ENCODE measurements around the gene ABAT. TPM values are rescaled to one million over a fixed set of nuclear protein-coding genes. Genes with fewer than 3 reads are reported as not detected.

Gene ABAT
- total RNA-seq, 5 donors from 2014 or later (not counting 1 experiment from before 2014, with no cell fraction given): 8.3 to 16.1 (median 11.7) TPM

DNA sequence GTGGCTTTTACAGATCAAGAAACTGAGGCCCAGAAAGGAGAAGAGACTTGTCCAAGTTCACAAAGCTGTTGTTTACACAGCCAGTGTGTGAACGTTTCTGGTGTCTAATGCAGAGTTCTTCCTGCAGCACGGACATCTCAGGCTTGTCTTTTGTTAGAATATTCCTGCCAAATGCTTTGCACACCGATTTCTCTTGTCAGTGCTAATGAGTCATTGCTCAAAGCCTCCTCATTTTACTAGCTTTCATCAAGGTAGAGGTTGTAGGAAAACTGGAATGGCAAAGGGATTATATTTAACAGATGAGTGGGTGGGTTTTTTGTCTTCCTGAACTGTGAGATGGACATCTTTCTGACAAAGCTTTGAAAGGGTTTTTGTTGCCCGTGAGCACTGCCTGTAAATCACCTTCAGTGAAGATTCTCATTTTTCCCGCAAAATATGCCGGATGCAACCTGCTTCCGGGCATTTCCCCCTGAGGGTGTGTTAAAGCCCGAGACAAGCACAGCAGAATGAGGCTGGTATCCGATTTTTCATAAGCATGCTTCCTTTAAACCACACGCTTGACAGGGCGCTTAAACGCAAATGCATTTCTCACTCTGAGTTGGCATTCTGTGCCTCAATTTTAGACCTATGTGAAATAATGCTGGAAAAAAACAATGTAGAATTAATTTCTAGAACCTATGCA lies 137.9 kb downstream of the ABAT start:
- WGBS (ENCODE audit: insufficient coverage): 91% methylated on average over 7 of the region's 12 CpGs
- Mint-ChIP-seq H3K9me3 (no peaks in the 10 kb centered on the region), H3K36me3 (peaks cover 54% of the 10 kb centered on the region), H3K27me3 (no peaks in the 10 kb centered on the region), H3K4me1 (peaks cover 6 to 12% (median 8%) of the 10 kb centered on the region in 3 donors), H3K4me3 (no peak overlapping the region), H3K27ac (peak overlapping the region in 1 of 2 donors; percentile 6)
- Histone ChIP-seq H3K27me3 (replicated peaks in 1 of 2; ENCODE audit: control insufficient read depth in 2 of 2, extremely low read depth in 1 of 2, insufficient read depth in 2 of 2, low read length in 1 of 2) (no peaks in the 10 kb centered on the region), H3K27ac (ENCODE audit: low read length) (no peak overlapping the region), H3K36me3 (ENCODE audit: control insufficient read depth in 2 of 2, extremely low read depth in 1 of 2, insufficient read depth in 1 of 2, low read length in 1 of 2) (peaks cover 46 to 81% of the 10 kb centered on the region in 2 donors), H3K4me3 (ENCODE audit: control insufficient read depth in 1 of 2, extremely low read depth in 1 of 2, low read length in 1 of 2) (no peak overlapping the region), H3K4me1 (ENCODE audit: control insufficient read depth in 1 of 2, extremely low read depth in 1 of 2, insufficient read depth in 2 of 2, low read length in 2 of 2) (peaks cover 7 to 9% of the 10 kb centered on the region in 2 experiments), H3K9me3 (no peaks in the 10 kb centered on the region)
- POLR2A ChIA-PET: no interaction called here
- ATAC-seq (replicated peaks in 1 of 4) (no peak), DNase-seq (no peak)
- CTCF ChIA-PET: no interaction called here

DNA sequence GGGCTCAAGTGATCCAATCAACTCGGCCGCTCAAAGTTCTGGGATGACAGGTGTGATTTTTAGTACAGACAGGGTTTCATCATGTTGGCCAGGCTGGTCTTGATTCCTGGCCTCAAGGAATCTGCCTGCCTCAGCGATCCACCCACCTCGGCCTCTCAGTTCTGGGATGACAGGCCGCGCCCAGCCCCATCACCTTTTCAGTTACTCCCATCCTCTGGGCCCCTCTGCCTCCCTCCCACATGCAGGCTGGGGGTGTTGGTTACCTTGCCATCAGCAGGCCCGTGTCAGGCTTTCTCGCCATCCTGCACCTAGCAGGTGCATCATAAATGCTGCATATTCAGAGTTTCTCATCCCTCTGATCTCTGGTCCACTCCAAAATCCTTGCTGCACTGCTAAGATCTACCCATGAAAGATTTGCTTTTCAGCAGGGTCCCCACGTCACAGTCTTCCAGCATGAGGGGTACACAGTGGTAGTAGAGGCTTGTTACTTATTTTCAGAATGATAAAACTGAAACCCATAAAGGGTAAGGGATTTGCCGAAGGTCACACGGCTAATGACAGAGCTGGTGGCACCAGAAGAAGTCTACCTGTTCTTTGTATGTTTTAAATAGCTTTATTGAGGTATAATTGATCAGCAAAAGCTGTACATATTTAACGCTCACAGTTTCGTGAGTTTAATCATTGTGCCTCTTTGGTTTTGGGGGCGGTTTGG lies 139.8 kb downstream of the ABAT start:
- POLR2A ChIA-PET: no interaction called here
- ATAC-seq (replicated peaks in 1 of 4) (no peak), DNase-seq (no peak)
- CTCF ChIA-PET: no interaction called here
- WGBS (ENCODE audit: insufficient coverage): 71% methylated on average over 7 of the region's 14 CpGs
- Mint-ChIP-seq H3K9me3 (no peaks in the 10 kb centered on the region), H3K4me3 (no peak overlapping the region), H3K36me3 (peaks cover 50% of the 10 kb centered on the region), H3K27ac (no peak overlapping the region), H3K4me1 (peaks cover 11 to 19% (median 15%) of the 10 kb centered on the region in 3 donors), H3K27me3 (no peaks in the 10 kb centered on the region)
- no peak overlapping the region for H3K4me3 ChIP-seq (ENCODE audit: control insufficient read depth in 1 of 2, extremely low read depth in 1 of 2, low read length in 1 of 2)
- peaks cover 9 to 10% of the 10 kb centered on the region in 2 experiments for H3K4me1 ChIP-seq (ENCODE audit: control insufficient read depth in 1 of 2, extremely low read depth in 1 of 2, insufficient read depth in 2 of 2, low read length in 2 of 2)
- no peaks in the 10 kb centered on the region for H3K9me3 ChIP-seq
- peaks cover 32 to 72% of the 10 kb centered on the region in 2 donors for H3K36me3 ChIP-seq (ENCODE audit: control insufficient read depth in 2 of 2, extremely low read depth in 1 of 2, insufficient read depth in 1 of 2, low read length in 1 of 2)
- no peaks in the 10 kb centered on the region for H3K27me3 ChIP-seq (replicated peaks in 1 of 2; ENCODE audit: control insufficient read depth in 2 of 2, extremely low read depth in 1 of 2, insufficient read depth in 2 of 2, low read length in 1 of 2)
- no peak overlapping the region for H3K27ac ChIP-seq (ENCODE audit: low read length)

DNA sequence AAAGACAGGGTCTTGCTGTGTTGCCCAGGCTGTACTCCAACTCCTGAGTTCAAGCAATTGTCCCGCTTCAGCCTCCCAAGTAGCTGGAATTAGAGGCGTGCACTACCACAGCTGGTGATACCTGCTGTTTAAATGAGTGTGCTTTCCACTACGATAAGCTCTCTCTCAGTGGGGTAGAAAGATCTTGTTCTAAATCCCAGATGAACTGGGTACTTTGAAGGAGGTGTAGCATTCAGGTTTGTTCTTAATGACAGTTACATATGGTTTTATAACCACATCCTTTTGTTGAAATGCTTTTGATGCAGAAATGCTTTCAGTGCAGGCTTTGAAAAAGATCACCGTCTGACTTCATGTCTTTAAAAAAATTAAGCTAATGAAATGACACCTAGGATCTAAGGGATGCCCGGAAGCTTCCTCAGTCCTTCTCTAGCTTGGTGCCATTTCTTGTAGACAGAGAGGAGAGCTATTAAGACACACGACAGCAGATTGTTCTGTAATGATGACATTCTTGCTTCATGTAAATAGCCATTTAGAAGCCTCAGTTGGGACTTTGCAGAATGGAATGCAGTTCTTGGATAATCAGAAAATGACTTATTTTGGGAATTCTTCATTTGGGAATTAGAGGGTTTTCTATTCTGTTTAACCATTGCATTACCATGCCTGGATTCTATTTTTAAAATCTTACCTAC lies 142.7 kb downstream of the ABAT start:
- ATAC-seq (replicated peaks in 1 of 4) (peak; percentile 77 to 95 (median 86)), DNase-seq (peak in 2 of 35 experiments; percentile 4 to 32)
- peak overlapping the region in 1 of 3 donors; percentile 28 for H3K4me3 Mint-ChIP-seq
- no peaks in the 10 kb centered on the region for H3K9me3 ChIP-seq
- ChIA-PET CTCF (interaction anchor here in 1 of 2 donors (0.5 to 0.9 kb wide), 3 partner anchors 42 to 274 kb away, joined by 3 to 4 read pairs (median 3); no protein-coding TSS in a partner anchor), POLR2A (interaction anchor here in 1 of 2 donors (0.6 kb wide), 1 partner anchor 57 kb away, joined by 3 read pairs; no protein-coding TSS in a partner anchor)
- H3K36me3 ChIP-seq (ENCODE audit: control insufficient read depth in 2 of 2, extremely low read depth in 1 of 2, insufficient read depth in 1 of 2, low read length in 1 of 2): peaks cover 23 to 55% of the 10 kb centered on the region in 2 donors
- H3K9me3 Mint-ChIP-seq: no peaks in the 10 kb centered on the region
- H3K4me3 ChIP-seq (ENCODE audit: control insufficient read depth in 1 of 2, extremely low read depth in 1 of 2, low read length in 1 of 2): no peak overlapping the region
- peak overlapping the region; percentile 9 for H3K27ac ChIP-seq (ENCODE audit: low read length)
- peak overlapping the region; percentile 56 to 89 for H3K27ac Mint-ChIP-seq
- H3K27me3 Mint-ChIP-seq: no peaks in the 10 kb centered on the region
- peaks cover 15 to 23% (median 16%) of the 10 kb centered on the region in 3 donors for H3K4me1 Mint-ChIP-seq
- H3K27me3 ChIP-seq (replicated peaks in 1 of 2; ENCODE audit: control insufficient read depth in 2 of 2, extremely low read depth in 1 of 2, insufficient read depth in 2 of 2, low read length in 1 of 2): no peaks in the 10 kb centered on the region
- peaks cover 49% of the 10 kb centered on the region for H3K36me3 Mint-ChIP-seq
- H3K4me1 ChIP-seq (ENCODE audit: control insufficient read depth in 1 of 2, extremely low read depth in 1 of 2, insufficient read depth in 2 of 2, low read length in 2 of 2): peaks cover 9 to 10% of the 10 kb centered on the region in 2 experiments
- 23% methylated on average over 4 of the region's 6 CpGs for WGBS (ENCODE audit: insufficient coverage)

DNA sequence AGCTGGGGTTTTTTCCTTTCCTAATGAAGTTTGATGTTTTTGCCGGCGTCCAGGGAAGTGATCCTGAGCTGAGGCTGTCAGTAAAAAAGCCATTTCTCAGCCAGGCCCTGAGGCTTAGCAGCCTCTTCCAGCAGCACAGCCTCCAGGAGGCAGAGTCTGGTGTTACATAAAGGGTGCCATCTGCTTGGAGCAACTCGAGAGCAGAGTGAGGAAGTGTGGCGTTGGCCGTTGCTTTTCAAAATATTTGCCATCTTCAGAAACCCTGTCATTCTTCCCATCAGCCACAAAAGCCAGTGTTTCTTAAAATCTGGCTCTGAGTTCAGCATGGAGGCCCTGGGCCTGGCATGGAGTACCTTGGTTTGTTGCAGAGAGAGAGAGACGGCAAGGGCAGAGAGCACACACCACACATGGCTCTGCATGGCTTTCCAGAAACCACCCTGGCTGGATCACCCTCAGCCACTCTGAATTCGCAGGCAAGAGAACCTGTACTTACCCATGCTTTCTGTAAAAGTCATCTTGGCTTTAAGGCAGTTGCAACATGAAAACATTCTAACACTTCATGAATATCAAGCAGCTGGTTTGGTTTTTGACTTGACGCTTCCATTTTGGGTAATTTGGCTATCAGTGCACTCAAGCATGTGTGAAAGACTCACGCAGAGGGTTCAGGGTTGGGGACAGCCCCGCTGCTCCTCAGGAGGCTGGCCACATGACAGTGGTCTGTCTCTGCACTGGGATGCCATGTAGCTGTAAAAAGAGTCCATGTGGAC lies 144.3 kb downstream of the ABAT start:
- H3K36me3 ChIP-seq (ENCODE audit: control insufficient read depth in 2 of 2, extremely low read depth in 1 of 2, insufficient read depth in 1 of 2, low read length in 1 of 2): peaks cover 13 to 43% of the 10 kb centered on the region in 2 donors
- Mint-ChIP-seq H3K27me3 (no peaks in the 10 kb centered on the region), H3K4me3 (no peak overlapping the region), H3K36me3 (peaks cover 43% of the 10 kb centered on the region), H3K9me3 (no peaks in the 10 kb centered on the region), H3K4me1 (peaks cover 16 to 24% (median 18%) of the 10 kb centered on the region in 3 donors), H3K27ac (no peak overlapping the region)
- peaks cover 9 to 10% of the 10 kb centered on the region in 2 experiments for H3K4me1 ChIP-seq (ENCODE audit: control insufficient read depth in 1 of 2, extremely low read depth in 1 of 2, insufficient read depth in 2 of 2, low read length in 2 of 2)
- H3K27me3 ChIP-seq (replicated peaks in 1 of 2; ENCODE audit: control insufficient read depth in 2 of 2, extremely low read depth in 1 of 2, insufficient read depth in 2 of 2, low read length in 1 of 2): no peaks in the 10 kb centered on the region
- ATAC-seq (replicated peaks in 1 of 4) (no peak), DNase-seq (no peak)
- H3K4me3 ChIP-seq (ENCODE audit: control insufficient read depth in 1 of 2, extremely low read depth in 1 of 2, low read length in 1 of 2): no peak overlapping the region
- H3K27ac ChIP-seq (ENCODE audit: low read length): no peak overlapping the region
- ChIA-PET CTCF (interaction anchor here in 1 of 2 donors (0.6 kb wide), 1 partner anchor 208 kb away, joined by 6 read pairs; no protein-coding TSS in a partner anchor), POLR2A (interaction anchor here in 1 of 2 donors (0.8 kb wide), 1 partner anchor 18 kb away, joined by 3 read pairs; no protein-coding TSS in a partner anchor)
- H3K9me3 ChIP-seq: no peaks in the 10 kb centered on the region
- WGBS (ENCODE audit: insufficient coverage): 81% methylated on average over 6 of the region's 10 CpGs

DNA sequence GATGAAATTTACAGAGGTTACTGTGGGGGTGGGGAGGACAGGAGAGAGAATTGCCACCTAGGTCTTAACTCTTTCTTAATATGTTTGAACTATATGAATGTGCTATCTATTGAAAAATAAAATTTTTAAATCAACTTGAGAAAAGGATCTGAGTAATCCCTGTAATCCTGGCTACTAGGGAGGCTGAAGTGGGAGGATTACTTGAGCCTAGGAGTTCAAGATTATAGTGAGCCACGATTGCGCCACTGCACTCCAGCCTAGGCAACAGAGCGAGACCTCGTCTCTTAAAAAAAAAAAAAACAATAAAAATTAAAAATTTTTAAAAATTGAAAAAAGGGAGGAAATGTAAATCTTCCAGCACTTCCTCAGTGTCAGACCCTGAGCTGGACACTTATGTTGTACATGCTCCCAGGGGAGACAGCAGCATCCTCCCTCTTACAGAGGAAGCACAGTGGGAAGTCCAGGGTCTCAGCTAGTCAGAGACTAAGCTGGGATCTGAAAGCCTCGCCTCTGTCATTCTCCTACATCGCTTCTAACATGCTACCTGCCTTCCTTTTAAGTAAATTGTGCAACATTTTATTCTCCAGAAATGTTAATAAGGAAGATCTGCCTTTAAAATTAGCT lies 145.1 kb downstream of the ABAT start:
- no peaks in the 10 kb centered on the region for H3K9me3 Mint-ChIP-seq
- no peak for ATAC-seq (replicated peaks in 1 of 4)
- no peak overlapping the region for H3K27ac ChIP-seq (ENCODE audit: low read length)
- H3K36me3 ChIP-seq (ENCODE audit: control insufficient read depth in 2 of 2, extremely low read depth in 1 of 2, insufficient read depth in 1 of 2, low read length in 1 of 2): peaks cover 7 to 35% of the 10 kb centered on the region in 2 donors
- WGBS (ENCODE audit: insufficient coverage): no CpG with 5 or more reads among the region's 6 CpGs
- CTCF ChIA-PET: interaction anchor here (0.6 to 0.7 kb wide), 2 partner anchors 57 to 209 kb away, joined by 3 to 6 read pairs; no protein-coding TSS in a partner anchor
- POLR2A ChIA-PET: interaction anchor here (0.6 to 0.8 kb wide), 2 partner anchors 19 to 245 kb away, joined by 3 read pairs; no protein-coding TSS in a partner anchor
- H3K36me3 Mint-ChIP-seq: peaks cover 38% of the 10 kb centered on the region
- H3K27ac Mint-ChIP-seq: no peak overlapping the region
- no peaks in the 10 kb centered on the region for H3K27me3 Mint-ChIP-seq
- no peaks in the 10 kb centered on the region for H3K27me3 ChIP-seq (replicated peaks in 1 of 2; ENCODE audit: control insufficient read depth in 2 of 2, extremely low read depth in 1 of 2, insufficient read depth in 2 of 2, low read length in 1 of 2)
- H3K9me3 ChIP-seq: no peaks in the 10 kb centered on the region
- peaks cover 9 to 10% of the 10 kb centered on the region in 2 experiments for H3K4me1 ChIP-seq (ENCODE audit: control insufficient read depth in 1 of 2, extremely low read depth in 1 of 2, insufficient read depth in 2 of 2, low read length in 2 of 2)
- no peak overlapping the region for H3K4me3 ChIP-seq (ENCODE audit: control insufficient read depth in 1 of 2, extremely low read depth in 1 of 2, low read length in 1 of 2)
- no peak for DNase-seq
- H3K4me3 Mint-ChIP-seq: no peak overlapping the region
- peaks cover 16 to 24% (median 18%) of the 10 kb centered on the region in 3 donors for H3K4me1 Mint-ChIP-seq

Data from T-cell (primary cell).